DMS79 (cell line): Measurements from ENCODE around the gene RER1.
A peak's percentile ranks its signal among the peaks of the same experiment; 100 is the strongest.
"Not testable (repeated sequence)": the region's sequence is repeated elsewhere in the genome, so short reads cannot be mapped to it uniquely, and the experiment has no call there.

Source experiments
- DNase-seq: peaks from one replicate; lab custom pipeline; 2025; lab: John Stamatoyannopoulos, UW

RER1 gene

GRCh38 chr1:2427976-2428375 lies 36.3 kb downstream of the RER1 start:
- DNase-seq: no peak

GRCh38 chr1:2428490-2428889 lies 36.8 kb downstream of the RER1 start:
- DNase-seq: no peak

- DNase-seq: no peak
Observed at GRCh38 chr1:2429780-2430591, 38.3 kb downstream of the RER1 start.

GRCh38 chr1:2430592-2430973 lies 38.9 kb downstream of the RER1 start:
- DNase-seq: no peak

GRCh38 chr1:2431103-2431502 lies 39.5 kb downstream of the RER1 start:
- peak; percentile 75 for DNase-seq

GRCh38 chr1:2431518-2431917 lies 39.9 kb downstream of the RER1 start:
- DNase-seq: no peak

GRCh38 chr1:2432441-2432844 lies 40.8 kb downstream of the RER1 start:
- no peak for DNase-seq

- DNase-seq: no peak
Observed at GRCh38 chr1:2433196-2433595, 41.6 kb downstream of the RER1 start.

- DNase-seq: no peak
Observed at GRCh38 chr1:2433936-2434655, 42.5 kb downstream of the RER1 start.

- DNase-seq: no peak
Observed at GRCh38 chr1:2435091-2435490, 43.5 kb downstream of the RER1 start.

- no peak for DNase-seq
Observed at GRCh38 chr1:2435746-2436355, 44.2 kb downstream of the RER1 start.

GRCh38 chr1:2436876-2437275 lies 45.2 kb downstream of the RER1 start:
- DNase-seq: no peak

GRCh38 chr1:2437617-2438016 lies 46.0 kb downstream of the RER1 start:
- no peak for DNase-seq

GRCh38 chr1:2438038-2438437 lies 46.4 kb downstream of the RER1 start:
- DNase-seq: no peak

GRCh38 chr1:2438641-2439040 lies 47.0 kb downstream of the RER1 start:
- DNase-seq: no peak

GRCh38 chr1:2439369-2439768 lies 47.7 kb downstream of the RER1 start:
- DNase-seq: no peak

GRCh38 chr1:2440346-2440745 lies 48.7 kb downstream of the RER1 start:
- DNase-seq: not testable (repeated sequence)

- DNase-seq: no peak
Observed at GRCh38 chr1:2441746-2442145, 50.1 kb downstream of the RER1 start.

- no peak for DNase-seq
Observed at GRCh38 chr1:2442661-2443060, 51.0 kb downstream of the RER1 start.

- DNase-seq: no peak
Observed at GRCh38 chr1:2443277-2444137, 51.9 kb downstream of the RER1 start.

GRCh38 chr1:2444138-2444591 lies 52.5 kb downstream of the RER1 start:
- DNase-seq: no peak
